HG03520 (cell line): Measurements from ENCODE around the gene ABCF2.

Experiments
- ATAC-seq: cut with Tn5 transposase; IDR thresholded peaks from one replicate; pipeline ENCODE4 v1.9.1; 2021; ENCODE audit warnings: mild to moderate bottlenecking, moderate library complexity; ENCODE audit not compliant: unreplicated experiment

ABCF2 gene

GRCh38 chr7:151175047-151175792, 51.8 kb downstream of the ABCF2 start:
- no peak for ATAC-seq

- ATAC-seq, result no peak
Measured at GRCh38 chr7:151174246-151175046, 52.6 kb downstream of the ABCF2 start.

GRCh38 chr7:151173386-151174245, 53.4 kb downstream of the ABCF2 start:
- ATAC-seq, result no peak

GRCh38 chr7:151172273-151173141, 54.5 kb downstream of the ABCF2 start:
- ATAC-seq, result peak; percentile 49

- no peak for ATAC-seq
Measured at GRCh38 chr7:151168787-151169162, 58.2 kb downstream of the ABCF2 start.

GRCh38 chr7:151168003-151168786, 58.8 kb downstream of the ABCF2 start:
- ATAC-seq, result peak; percentile 62

GRCh38 chr7:151167197-151167961, 59.6 kb downstream of the ABCF2 start, which contains the start of gene GBX1:
TSS of gene GBX1 (minus strand) at chr7:151167694. CDS start at chr7:151167548, 146 bp downstream.
- no peak for ATAC-seq

- no peak for ATAC-seq
Measured at GRCh38 chr7:151166629-151167196, 60.3 kb downstream of the ABCF2 start.
